DLD1 (cell line): ENCODE data around the gene ING4.

Experiments used
- in situ Hi-C: cut with HindIII; loops from 2 replicates; pipeline ENCODE4 v1.10.0; 2017; ENCODE audit warnings: low sequenced_read_pairs

ING4 gene

DNA sequence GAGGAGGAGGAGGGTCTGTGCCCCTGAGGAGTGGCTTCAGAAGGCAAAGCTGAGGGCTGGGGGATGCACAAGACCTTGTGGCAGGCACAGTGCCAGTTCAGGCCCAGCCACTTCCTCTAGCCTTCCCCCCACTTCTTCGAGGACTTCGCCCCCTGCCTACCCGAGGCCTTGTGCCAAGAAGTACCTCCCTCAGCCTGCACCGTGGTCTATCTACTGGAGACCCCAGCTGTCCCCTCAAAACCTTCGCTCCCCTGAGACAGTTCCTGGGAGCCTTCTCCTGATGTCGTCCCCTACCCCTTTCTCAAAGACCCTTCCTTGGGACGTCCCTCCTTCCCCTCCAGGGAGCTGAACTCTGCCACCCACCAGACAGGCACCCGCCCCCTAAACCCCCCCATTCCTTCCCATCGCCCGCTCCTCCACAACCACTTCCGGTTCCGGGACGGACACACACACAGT, 25.7 kb upstream of the ING4 start:
- in situ Hi-C loops: no loop called here

DNA sequence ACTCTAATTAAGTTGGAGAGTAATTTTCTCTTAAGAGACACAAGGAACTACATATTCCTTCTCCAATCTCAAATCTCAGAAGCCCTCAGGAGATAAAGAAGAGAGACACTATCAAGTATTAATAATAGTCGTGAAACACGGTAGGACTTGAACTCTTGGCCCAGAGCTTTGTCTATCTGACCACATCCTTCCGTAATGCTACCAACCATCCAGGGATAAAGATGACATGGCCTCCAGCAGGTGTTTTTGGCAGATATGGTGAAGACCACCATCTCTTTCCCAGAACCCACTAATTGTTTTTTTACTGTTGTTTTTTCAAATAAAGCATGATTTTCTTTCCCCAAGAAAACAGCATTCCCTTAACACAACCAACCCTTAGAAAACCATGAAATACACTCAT, 22.9 kb upstream of the ING4 start:
- in situ Hi-C loops: no loop called here

DNA sequence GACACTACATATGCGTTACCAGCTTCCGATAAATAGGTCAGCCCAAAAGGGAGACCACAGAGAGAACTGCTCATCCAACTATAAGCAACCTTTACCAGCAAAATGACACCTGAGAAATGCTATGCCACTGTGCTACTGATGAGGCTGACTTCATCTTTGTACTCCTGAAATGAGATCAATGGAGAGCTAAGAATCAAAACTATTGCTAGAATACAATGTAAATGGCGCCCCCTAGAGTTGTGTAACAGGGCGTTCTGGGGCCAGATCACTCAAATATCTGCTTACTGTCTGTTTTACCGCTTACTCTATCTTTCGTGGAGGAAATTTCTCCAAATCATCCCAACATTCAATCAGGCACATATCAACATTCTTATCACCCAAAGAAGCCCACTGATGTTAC, 21.7 kb upstream of the ING4 start:
- in situ Hi-C loops: no loop called here

DNA sequence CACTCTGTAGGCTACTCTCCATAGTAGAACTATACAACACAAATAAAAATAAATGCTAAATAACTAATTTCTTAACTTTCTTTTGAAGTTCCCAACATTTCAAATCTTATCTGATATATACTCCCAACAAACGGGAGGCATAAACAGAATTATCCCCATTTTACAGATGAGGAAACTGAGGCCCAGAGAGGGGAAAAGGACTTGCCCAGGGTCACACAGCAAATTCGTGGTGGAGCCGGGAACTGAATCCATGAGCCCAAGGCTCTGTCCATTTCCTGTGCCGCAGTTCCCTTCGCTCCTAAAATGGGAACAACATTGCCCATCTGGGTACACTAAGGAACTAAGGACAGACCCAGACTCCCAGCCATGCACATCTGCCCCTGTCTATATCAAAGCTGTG, 14.0 kb upstream of the ING4 start:
- in situ Hi-C loops: no loop called here

DNA sequence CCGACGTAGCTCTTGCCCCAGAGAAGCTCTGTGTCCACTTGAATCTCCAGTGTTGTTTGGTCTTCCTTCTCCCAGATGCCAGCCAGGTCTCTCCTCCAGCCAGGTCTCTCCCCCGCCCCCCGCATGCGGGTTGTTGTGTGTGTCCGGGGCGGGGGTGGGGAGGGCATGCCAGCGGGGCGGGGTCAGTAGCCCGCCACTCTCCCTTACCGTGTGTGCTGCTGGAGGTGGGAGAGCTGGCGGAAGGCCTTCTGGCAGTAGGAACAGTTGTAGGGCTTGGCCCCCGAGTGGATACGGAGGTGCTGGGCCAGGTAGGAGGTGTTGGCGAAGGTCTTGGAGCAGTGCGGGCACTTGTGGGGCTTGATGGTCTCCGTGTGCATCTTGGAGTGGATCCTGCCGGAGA, 9.2 kb upstream of the ING4 start:
- in situ Hi-C loops: no loop called here

DNA sequence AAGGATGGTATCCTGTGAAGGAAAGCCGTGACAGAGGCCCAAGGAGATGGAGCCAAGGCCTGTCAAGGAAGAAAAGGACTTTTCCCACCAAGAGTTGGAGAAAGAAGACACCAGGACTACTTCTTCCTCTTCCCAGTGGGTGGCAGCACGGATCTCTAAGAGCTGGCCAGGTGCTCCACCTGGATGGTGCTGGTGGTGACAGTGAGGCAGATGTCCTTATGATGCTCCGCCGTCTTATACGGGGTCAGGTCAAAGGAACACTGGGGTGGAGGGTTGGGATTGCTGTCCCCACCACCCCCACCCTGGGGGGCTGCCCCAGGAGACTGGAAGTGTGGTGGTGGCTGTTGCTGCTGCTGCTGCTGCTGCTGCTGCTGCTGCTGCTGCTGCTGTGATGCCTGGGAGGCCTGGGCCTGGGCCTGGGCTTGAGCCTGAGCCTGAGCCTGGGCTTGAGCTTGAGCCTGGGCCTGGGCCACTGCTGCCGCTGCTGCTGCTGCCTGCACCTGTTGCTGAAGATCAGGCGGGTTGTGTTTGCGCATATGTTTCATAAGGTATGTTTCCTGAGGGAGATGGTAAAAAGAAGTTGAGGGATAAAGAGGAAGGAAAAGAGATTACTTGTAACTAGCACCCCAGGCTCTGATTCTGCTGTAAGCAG, 4.8 kb upstream of the ING4 start:
- in situ Hi-C loops: no loop called here

DNA sequence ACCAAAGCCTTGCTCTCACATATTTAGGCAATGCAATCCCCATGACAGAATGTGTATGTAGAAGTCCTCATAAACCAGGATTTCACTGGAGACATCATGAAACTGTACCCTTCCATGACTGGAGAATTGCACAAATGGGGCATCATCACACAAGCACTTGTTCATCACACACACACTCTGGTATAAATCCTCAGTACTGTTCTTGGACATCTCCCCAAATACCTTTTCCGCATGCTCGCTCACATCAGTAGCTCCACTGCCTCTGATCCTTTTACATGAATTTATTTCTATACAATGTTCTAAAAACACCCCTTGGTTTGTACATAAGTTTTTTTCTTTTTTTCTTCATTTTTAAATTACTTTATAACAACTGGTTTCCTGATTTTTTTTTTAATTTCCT, 3.3 kb upstream of the ING4 start:
- in situ Hi-C loops: no loop called here

DNA sequence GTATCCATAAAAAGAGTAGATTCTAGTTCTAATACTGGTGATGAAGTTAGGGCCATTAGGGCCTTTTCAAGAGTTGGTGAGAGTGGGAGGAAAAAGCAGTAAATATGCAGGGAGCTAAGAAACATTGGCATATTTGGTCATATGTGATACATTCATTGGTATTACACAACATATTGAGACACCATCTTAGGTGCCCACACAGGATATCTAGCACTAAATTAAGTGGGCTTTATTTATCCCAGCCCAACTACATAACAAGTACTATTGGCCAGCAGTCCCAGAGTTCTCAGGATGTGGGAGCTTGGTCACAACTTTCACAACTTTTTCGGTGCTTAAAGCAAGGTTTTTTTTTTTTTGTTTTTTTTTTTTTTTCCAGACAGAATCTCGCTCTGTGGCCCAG, 2.0 kb upstream of the ING4 start:
- in situ Hi-C loops: no loop called here

DNA sequence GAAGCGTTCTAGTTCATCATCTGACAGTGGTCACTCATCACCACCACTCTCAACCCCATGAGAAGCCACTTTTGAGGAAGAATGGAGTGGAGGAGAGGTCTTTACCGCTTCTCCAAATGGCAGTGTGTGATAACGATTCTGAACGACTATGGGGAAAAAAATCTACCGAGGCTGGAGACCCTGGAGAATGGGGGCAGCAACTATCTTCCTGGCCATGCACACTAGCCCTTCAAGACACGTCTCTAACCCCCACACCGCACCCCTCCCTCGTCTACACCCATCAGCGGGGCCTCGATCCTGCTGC, 365 bp downstream of the ING4 start:
- in situ Hi-C loops: no loop called here

DNA sequence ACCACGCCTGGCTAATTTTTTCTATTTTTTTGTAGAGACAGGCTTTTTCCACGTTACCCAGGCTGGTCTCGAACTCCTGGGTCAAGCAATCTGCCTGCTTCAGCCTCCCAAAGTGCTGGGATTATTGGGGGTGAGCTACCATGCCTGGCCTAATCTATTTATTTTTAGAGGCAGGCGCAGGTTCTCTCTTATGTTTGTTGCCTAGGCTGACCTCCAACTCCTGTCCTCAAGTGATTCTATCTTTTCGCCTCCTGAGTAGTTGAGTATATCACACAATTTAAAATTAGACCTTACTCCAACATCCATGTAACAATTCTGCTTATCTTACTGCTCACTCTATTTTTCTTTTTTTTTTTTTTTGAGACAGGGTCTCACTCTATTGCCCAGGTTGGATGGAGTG, 8.9 kb downstream of the ING4 start:
- in situ Hi-C loops: no loop called here

DNA sequence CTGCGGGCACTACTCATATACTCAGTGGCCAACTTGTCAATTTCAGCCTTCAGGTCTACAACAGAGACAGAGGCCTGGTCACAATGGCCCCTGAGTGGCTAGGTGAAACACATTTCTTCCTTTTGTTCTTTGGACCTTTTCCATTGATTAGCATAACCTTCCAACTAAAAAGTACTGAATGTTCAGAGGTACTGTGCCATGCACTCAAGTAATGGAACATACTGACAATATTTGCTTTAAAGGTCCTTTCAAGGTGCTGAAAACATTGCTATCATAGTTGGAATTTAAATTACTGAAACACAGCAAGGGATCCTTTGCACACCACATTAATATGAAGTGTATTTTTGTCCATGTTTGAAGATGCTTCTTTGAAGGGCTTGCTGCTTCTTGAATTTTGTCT, 9.6 kb downstream of the ING4 start:
- in situ Hi-C loops: no loop called here

DNA sequence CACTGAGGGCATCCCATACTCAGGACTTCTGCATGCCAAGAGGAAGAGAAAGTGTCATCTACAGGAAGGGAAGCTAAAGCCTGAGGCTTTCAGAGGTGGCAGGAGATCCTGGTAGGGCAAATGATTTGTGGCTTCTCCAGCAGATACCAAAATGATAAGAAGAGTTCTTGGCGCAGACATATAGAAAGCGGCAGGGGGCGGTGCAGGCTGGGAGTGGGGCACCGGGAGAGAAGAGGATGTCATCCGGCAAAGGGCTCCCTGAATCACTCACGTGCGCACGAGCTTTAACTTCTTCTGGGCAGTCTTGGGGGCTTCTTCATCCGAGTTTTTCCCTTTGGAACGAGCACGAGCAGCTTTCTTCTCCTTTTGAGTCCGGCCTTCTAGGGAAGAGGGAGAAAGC, 10.5 kb downstream of the ING4 start:
- in situ Hi-C loops: no loop called here

DNA sequence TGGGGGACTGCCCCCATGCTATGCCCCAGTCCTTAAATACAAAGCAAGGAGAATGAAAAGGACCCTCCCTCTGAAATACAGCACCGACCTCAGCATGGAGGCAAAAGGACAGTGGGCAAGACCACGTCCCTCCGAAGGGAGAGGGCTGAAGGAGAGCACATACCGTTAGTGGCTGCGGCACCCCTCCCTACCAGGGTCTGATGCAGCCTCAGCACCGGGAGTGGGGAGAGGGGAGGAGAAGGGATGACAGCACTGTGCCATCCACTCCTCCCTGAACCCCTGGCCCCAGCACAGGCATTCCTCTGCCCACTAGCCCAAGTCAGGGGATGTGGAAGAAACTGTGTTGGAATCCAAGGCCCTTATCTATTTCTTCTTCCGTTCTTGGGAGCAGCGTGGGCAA, 12.1 kb downstream of the ING4 start:
- in situ Hi-C loops: no loop called here

DNA sequence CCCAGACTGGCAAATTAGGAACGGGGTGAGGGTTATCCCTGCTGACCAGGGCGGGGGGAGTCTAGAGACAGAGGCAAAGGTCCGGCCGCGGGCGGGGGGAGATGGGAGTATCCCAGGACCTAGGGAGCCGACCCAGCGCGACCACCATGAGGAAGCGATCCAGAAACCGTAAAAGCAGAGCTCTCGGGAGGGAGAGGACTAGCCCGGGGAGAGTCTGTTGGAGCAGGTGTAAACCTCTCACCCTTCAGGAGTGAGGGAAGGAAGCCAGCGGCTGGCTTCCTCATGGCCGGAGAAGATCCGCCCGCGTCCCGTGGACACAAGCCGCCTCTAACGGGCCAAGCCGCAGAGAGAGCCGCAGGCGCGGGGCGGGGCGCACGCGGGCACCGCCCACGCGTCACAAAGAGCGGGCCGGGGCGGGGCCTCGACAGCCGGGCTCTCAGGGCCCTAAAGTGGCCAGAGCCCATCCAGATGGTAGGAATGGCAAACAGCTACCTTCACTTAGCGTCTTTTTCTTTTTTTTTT, 15.8 kb downstream of the ING4 start, which contains the start of gene ACRBP:
ACRBP (minus strand) TSS at position 350 of the 522 bp plus-strand sequence; CDS start at position 284, 66 bp downstream.
- in situ Hi-C loops: no loop called here

DNA sequence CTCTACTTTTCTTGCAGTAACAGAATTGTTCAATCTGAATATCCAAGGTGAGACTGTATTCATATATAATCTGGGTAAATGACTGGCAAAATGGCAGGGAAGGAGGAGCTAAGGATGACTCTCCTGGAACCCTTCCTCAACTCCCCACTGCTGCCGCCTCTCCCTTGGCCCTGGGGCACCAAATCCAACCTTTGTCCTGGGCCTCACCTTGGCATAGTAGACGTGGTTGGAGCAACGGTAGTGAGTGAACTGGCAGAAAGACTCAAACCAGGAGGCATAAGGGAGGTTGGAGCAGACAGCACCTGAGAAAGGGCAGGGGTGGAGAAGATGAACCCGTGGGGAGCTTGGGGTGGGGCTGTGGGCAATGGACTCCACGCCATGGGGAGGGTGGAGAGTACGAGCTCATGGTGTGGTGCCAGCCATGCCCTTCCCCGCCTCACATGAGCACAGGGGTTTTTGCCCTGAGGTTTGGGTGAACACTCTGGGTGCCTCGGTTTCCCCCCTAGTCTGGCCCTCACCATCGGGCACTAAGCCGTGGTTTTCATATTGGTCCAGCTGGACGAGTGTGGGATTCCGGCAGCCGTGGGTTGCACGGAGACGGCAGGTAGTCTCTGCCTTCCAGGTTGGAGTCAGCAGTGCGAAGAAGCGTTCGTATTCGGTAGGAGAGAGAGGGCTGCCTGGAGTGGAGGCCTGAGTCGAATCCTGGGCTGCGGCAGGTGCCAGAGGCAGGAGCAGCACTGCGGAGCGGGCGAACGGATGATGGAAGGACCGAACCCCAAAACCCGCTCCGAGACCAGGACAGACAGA, 16.4 kb downstream of the ING4 start:
- in situ Hi-C loops: no loop called here

DNA sequence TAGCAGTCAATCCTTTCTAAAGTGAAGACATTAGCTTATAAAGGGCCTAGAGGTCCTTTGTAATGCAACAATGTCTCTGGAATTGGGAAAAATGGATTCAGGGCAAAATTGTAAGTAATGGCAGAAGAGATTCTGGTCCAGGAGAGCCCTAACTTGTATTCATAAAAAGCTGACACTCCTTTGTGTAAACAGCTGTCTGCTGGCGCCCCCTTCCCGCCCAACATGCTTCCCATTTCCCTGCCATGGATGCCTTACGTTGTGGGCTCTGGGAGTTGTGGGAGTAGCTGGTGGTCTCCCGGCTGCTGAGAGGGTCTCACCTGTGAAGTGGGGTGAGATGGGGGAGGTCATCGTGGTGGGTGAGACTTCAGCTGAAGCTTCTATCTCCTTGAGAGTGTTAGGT, 18.0 kb downstream of the ING4 start:
- in situ Hi-C loops: no loop called here

DNA sequence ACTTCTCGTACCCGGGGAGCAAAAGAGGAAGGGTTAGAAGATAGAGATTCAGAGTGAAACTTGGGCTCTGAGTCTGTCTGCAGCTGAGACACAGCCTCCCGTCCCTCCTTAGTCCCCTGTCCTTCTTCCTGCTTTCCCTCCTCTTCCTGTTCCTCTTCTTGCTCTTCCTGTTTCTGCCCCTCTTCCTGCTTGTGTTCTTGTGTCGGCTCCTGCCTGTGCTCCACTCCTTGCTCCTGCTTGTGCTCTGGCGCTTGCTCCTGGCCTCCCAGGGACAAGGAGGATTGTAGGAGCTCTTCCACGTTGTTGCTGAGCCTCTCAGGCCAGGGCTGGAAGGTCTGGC, 18.7 kb downstream of the ING4 start:
- in situ Hi-C loops: no loop called here

DNA sequence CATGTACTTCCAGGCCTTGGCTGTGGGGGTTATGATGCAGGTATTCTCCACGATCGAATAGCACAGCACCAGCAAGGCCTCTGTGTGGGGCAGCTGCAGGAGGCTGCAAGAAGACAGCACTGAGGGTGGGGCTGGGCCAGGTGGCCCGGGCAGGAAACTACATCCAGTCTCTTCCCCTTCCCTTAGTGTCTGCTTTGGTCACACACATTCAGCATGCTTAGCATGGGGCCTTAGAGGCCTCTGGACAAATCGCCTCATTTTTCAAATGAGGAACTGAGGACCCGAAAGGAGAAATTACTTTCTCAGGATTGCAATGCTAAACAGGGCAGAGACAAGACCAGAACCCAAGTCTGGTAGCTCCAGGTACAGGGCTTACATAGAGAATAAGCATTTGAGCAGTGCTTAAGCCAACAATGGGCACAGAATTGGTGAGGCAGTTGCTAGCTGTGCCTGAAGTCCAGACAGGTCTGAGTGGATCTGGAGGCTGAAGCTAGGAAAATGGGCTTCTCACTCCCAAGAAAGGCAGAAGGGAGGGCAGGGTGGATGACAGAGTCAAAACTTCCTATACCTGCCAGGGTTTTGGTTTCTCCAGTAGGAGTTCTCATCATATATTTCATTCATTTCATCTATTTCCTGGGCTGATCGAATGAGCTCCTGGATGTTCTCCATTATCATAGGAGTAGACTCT, 19.2 kb downstream of the ING4 start:
- in situ Hi-C loops: no loop called here

DNA sequence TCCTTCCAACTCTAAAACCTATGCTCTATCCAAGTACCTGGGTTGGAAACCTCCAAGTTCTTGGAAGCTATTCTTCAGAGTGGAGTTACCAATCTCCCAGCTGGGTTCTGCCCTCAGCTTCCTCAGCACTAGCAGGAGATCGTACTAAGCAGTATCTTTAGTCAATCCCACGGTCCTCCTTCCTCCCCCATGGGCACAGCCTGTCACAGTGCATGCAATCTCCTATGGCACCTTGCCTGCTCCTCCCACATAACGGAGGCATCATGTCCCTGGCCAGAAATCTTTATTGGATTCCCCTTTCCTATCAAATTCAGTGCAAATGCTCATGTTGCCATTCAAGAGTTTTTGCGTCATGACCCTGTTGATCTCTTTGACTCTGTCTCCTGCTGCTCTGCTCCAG, 21.8 kb downstream of the ING4 start:
- in situ Hi-C loops: no loop called here

DNA sequence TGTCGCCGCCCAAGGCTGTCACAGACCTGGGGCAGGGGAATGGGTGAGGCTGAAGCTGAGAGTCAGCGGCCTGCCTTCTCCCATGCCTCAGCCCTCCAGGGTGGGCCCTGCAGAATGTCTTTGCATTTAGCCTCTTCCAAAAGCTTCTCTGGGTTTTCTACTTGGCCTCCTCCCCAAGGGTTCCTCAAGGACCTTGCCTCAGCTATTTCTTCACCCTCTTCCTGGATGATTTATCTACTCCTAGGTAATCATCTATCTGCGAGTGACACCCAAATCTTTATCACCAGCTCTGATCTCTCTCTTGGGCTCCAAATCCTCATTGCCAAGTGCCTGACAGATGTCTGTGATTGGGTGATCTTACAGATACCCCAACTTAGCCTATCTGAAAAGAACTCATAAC, 22.4 kb downstream of the ING4 start:
- in situ Hi-C loops: no loop called here

DNA sequence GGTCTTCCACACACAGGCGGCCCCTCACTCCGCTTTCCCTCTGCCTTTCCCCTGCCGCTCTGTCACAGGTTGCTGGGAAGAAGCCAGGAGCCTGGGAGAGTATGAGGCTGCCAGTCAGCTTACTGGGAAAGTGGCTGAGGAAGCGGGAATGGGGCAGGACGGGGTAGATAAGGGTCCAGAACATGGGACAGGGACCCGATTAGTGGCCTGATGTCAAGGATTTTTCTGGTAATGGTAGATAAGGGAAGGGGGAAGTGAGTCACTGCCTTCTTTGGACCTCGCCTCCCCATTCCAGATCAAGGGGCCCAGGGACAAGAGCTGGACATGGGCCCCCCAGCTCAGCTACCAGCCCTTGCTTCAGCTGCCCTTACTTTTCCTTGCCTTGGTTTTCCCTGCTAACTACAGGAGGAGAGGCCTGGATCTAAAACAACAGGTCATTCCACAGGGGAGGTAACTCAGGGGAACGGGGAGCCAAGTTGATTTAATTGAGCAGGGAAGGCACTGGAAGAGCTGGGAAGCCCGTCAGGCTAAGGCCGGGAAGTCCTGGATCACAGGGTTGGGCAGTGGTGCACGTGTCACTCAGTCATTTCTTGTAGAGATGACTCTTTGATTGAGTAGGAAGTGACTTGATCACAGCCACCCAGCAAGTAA, 23.6 kb downstream of the ING4 start:
- in situ Hi-C loops: no loop called here

DNA sequence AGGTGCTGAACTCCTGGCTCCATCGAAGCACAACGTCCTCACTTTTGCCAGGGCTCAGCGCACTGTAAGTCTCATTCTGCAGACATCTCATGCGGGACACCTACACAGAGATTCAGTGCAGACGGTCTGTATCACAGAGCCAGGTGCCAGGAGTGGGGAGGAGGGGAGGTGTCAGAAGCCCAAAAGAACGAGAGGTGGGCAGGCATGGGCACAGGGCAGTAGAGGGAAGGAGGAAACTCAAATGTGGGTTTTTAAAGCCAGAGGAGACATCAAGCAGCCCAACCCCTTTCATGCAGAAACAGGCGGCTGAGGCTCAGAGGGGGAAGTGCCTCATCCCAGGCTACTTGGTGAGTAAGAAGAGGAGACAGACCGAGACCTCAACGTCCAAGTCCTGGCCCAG, 24.6 kb downstream of the ING4 start:
- in situ Hi-C loops: no loop called here
